ENCODE measurements around the gene GXYLT2.

The GXYLT2 gene

DNA sequence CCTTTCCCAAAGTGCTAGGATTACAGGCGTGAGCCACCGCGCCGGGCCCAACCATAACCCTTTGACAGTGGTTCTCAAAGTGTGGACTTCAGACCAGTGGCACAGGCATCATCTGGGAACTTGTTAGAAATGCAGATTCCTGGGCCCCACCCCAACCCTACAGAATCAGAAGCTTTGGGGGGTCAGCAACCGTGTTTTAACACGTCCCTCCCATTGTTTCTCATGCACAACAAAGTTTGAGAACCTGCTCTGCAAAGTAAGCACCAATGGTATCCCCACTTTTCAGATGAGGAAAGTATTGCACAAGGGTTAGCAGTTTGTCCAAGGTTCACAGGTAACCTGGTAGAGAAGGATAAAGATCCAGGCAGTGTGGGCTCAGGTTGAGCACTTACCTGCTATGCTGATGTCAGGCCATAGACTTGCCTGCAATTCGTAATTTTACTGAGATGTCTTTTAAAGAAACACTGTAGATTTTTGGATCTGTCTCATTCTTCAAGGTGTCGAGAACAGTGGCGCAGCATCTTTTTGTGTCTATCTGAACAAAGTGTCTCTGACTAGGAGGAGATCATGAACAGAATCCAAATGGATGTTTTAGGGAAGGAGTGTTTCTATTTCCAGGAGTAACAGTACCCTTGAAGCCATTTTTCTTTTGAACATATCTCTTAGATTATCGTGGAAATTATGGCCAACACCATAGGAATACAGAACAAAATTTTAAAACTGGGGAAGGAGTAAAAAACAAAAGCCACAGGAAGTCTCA lies 2.5 kb downstream of the GXYLT2 start:
- Histone ChIP-seq H3K27ac (peak overlapping the region; percentile 59 to 78), H3K27me3 (no peaks in the 10 kb centered on the region), H3K36me3 (no peaks in the 10 kb centered on the region), H3K4me3 (no peak overlapping the region), H3K9me3 (no peaks in the 10 kb centered on the region), H3K4me1 (peaks cover 0 to 59% (median 9%) of the 10 kb centered on the region in 4 donors)
- no peak for DNase-seq
- intact Hi-C loops (cut with DNase I; ENCODE audit: low total_unique reads), result no loop called here
- no peak for TF ChIP-seq CTCF (IDR thresholded peaks at IDR 0.05)

DNA sequence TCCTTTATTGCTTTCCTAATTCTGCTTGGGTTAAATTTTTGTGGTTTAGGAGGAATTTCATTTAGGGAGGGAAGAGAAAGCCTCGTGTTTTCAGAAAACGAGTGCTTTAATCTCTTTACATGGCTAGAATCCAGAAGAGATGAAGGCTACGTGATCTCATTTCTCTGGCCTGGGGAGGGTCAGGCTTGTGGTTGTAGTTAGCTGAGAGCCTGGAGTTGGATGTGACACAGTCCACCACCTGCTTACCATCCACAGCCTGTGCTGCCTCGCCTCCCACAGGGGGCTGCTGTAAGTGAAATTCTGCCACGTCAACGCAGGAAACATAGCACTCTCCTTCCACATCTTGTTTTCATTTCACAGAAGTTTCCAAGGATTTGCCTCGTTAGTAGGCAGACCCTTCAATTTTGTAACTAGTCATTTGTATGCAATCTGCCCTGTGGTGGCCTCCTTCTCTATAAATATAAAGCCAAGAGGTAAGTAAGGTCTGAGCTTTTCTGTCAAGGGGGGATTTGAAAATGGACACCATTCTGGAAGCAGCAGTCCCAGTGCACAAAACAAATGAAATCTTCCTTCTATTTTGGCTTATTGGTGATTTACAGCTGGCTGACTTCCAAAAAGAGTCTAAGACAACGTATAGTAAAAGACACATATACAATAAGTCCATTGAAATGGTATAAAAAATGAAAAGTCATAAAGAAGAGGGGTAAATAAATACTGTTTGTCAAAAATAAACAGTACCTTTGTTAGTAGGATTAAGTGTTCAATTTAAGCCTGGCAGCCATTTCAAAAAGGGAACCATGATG lies 3.4 kb downstream of the GXYLT2 start:
- Histone ChIP-seq H3K27ac (peak overlapping the region; percentile 59 to 78), H3K9me3 (no peaks in the 10 kb centered on the region), H3K4me1 (peaks cover 0 to 58% (median 9%) of the 10 kb centered on the region in 4 donors), H3K27me3 (no peaks in the 10 kb centered on the region), H3K36me3 (no peaks in the 10 kb centered on the region), H3K4me3 (peak overlapping the region in 1 of 2 donors; percentile 8)
- intact Hi-C loops (cut with DNase I; ENCODE audit: low total_unique reads), result no loop called here
- no peak for DNase-seq
- TF ChIP-seq CTCF (IDR thresholded peaks at IDR 0.05), result no peak

GRCh38 chr3:72892081-72892775 lies 4.4 kb downstream of the GXYLT2 start:
- intact Hi-C loops (cut with DNase I; ENCODE audit: low total_unique reads), result no loop called here
- no peaks in the 10 kb centered on the region for H3K27me3 ChIP-seq
- TF ChIP-seq CTCF (IDR thresholded peaks at IDR 0.05), result no peak
- no peaks in the 10 kb centered on the region for H3K36me3 ChIP-seq
- H3K4me1 ChIP-seq, result peaks cover 0 to 49% (median 8%) of the 10 kb centered on the region in 4 donors
- no peak for DNase-seq
- H3K4me3 ChIP-seq, result no peak overlapping the region
- H3K9me3 ChIP-seq, result no peaks in the 10 kb centered on the region
- peak overlapping the region; percentile 38 to 59 for H3K27ac ChIP-seq

GRCh38 chr3:72892870-72893269 lies 5.0 kb downstream of the GXYLT2 start:
- DNase-seq, result no peak
- Histone ChIP-seq H3K9me3 (no peaks in the 10 kb centered on the region), H3K4me3 (no peak overlapping the region), H3K27ac (peak overlapping the region in 1 of 2 donors; percentile 38), H3K4me1 (peaks cover 0 to 48% (median 8%) of the 10 kb centered on the region in 4 donors), H3K36me3 (no peaks in the 10 kb centered on the region), H3K27me3 (no peaks in the 10 kb centered on the region)
- no peak for TF ChIP-seq CTCF (IDR thresholded peaks at IDR 0.05)
- intact Hi-C loops (cut with DNase I; ENCODE audit: low total_unique reads), result no loop called here

DNA sequence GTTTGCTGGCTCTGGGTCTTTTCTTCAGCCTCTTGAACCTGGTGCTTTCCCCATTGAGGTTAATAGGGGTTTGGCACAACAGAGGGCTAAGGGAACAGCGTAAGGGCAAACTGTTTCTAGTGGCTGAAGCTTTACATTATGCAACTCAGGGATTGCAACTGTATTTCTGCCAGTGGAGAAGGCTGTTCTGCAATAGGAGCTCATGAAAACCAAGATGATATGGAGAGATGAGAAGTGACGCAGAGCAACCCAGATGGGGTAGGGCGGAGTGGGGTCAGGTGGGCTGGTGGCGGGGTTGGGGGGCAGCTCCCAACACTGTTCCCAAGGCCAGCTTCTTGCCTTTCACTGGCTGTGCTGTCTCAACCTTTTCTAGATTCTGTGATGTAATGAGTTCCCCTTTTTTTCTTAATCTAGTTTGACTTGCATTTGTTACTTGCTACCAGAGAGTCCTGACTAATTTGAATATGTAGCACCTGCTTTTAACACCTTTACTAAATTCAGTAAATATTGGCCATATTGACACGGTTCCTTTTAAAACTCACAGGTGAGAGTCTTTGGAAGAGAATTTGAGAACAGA lies 7.2 kb downstream of the GXYLT2 start:
- TF ChIP-seq CTCF (IDR thresholded peaks at IDR 0.05), result no peak
- no peak overlapping the region for H3K27ac ChIP-seq
- peaks cover 0 to 31% (median 9%) of the 10 kb centered on the region in 4 donors for H3K4me1 ChIP-seq
- no peak for DNase-seq
- intact Hi-C loops (cut with DNase I; ENCODE audit: low total_unique reads), result no loop called here
- H3K4me3 ChIP-seq, result no peak overlapping the region
- no peaks in the 10 kb centered on the region for H3K36me3 ChIP-seq
- H3K9me3 ChIP-seq, result no peaks in the 10 kb centered on the region
- H3K27me3 ChIP-seq, result no peaks in the 10 kb centered on the region

All from tibial artery (tissue), 4 donors.